Measurements from ENCODE around the gene CACNA2D3.

Gene CACNA2D3

GRCh38 chr3:54217828-54218227 lies 95.5 kb downstream of the CACNA2D3 start:
- no peak for DNase-seq (ENCODE audit: low read depth)

GRCh38 chr3:54222316-54222715 lies 100.0 kb downstream of the CACNA2D3 start:
- no peak for DNase-seq (ENCODE audit: low read depth)

- no peak for DNase-seq (ENCODE audit: low read depth)
Observed at GRCh38 chr3:54223063-54223462, 100.7 kb downstream of the CACNA2D3 start.

GRCh38 chr3:54225841-54226528 lies 103.6 kb downstream of the CACNA2D3 start:
- peak; percentile 32 for DNase-seq (ENCODE audit: low read depth)

- DNase-seq (ENCODE audit: low read depth) = no peak
Observed at GRCh38 chr3:54228806-54229205, 106.5 kb downstream of the CACNA2D3 start.

GRCh38 chr3:54232618-54233017 lies 110.3 kb downstream of the CACNA2D3 start:
- no peak for DNase-seq (ENCODE audit: low read depth)

DNA sequence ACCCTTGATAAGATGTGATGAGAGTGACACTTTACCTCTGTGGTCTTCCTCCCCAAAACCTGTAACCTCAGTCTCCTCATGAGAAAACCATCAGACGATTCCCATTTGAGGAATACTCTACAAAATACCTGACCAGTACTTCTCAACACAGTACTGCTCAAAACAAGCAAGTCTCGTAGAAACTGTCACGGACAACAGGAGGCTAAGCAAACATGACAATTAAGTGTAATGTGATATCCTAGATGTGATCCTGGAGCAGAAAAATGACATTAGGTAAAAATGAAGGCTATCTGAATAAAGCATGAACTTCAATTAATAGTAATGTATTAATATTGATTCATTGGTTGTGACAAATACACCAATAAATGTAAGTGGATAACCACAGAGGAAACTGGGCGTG lies 113.6 kb downstream of the CACNA2D3 start:
- DNase-seq (ENCODE audit: low read depth) = no peak

DNA sequence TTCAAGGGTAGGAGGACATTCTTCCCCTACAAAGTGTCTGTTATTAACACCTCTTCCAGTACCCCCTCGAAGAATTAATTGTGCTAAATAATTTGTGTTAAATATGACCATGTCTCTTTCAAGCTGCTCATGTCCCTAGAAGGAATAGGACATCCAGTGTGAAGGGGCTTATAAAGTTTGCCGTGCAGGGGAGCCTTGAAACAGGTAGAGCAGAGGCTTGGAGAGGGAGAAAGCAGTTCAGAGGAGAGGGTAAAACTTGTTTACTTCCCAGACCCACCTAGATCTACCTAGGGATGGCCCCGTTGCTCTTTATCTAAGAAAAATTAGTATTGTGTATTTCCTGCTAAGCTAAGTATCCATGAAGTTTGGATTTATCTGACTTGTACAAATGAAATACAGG lies 114.8 kb downstream of the CACNA2D3 start:
- DNase-seq (ENCODE audit: low read depth) = no peak

- DNase-seq (ENCODE audit: low read depth) = no peak
Observed at GRCh38 chr3:54237788-54238502, 115.6 kb downstream of the CACNA2D3 start.

DNA sequence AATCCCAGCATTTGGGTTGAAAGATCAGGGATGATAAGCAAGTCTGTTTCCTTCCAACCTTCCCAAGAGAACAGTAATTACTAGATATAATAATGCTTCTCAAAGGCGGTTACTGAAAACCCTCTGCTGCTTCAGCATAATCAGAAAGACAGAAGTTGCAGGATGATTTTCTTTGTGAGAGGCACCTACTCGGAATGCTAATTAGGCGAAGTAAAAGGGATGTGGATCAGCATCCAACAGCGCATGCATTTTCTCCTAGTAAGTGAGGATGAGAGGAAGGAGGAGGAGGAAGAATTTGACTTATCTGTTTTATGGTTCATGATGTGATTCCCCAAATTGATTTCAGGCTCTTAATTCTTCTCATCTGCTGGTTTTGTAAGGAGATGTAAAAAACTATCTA lies 118.0 kb downstream of the CACNA2D3 start:
- no peak for DNase-seq (ENCODE audit: low read depth)

- DNase-seq (ENCODE audit: low read depth) = peak; percentile 60
Observed at GRCh38 chr3:54243056-54243931, 120.9 kb downstream of the CACNA2D3 start.

DNA sequence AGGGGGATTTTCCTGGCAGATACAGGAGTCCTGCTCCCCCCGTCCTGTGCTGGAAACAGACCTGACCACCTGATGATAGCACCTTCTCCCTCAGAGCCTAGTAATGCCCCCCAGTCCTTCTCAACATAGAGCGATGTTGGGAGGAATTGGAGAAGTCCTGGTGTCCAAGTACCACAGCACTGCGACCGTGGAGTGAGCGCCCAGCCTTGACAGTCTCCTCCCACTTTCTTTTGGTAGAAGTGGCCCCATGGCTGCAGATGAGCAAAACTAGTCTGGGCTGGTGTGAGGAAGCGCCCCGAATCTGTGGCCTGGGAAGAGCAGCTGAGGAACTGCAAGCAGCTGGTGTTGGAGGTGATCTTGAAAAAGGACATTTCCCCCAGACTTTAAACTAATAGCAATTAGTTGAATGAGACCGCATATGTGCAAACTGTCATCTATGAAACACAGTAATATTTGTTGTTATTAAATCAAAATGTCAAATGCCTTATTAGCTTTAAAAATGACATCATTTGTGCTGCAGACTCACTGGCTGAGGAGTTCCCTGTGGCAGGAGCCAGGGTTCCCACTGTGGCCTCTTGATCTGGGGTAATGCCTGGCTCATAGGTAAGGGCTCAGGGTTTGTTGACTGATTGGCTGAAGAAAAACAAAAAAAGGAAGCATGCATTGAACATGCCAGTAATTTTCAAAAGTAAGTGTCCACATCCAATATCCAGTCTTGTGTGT lies 121.8 kb downstream of the CACNA2D3 start:
- DNase-seq (ENCODE audit: low read depth) = no peak

DNA sequence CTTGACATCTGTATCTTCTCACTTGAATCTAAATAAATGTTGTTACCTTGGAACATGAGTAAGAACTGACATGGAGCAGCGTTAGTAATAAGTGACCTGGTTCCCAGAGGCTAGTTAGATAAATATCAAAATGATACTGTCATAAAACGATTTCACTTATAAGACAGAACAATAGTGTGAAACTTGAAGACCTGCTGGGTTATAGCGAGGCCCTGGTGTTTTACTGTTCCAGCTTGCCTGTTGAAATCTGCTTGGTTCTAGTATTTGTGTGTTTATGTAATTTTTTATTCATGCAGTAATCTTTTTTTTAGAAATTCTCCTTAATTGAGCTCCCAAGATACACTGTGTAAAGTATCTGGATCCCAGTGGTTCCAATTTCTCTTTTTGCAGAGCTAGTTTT lies 129.4 kb downstream of the CACNA2D3 start:
- DNase-seq (ENCODE audit: low read depth) = no peak

- DNase-seq (ENCODE audit: low read depth) = no peak
Observed at GRCh38 chr3:54257125-54257720, 134.9 kb downstream of the CACNA2D3 start.

DNA sequence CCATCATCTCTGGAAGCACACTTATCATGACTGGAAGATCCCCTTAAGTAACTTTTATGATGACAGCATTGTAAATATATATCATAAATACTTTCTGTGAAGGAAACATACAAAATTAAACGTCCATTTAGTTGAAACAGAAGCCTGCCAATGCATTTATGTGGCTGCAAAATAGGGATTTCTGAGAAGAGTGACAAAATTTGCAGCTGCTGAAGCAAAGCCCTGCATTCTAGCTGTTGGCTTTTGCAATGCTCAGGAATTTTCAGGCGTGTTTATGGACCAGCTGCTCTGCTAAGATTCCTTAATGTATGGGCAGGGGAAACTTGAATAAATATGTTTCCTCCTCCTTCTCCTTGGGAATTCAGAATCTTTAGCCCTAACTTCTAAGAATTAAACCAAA lies 137.3 kb downstream of the CACNA2D3 start:
- DNase-seq (ENCODE audit: low read depth) = no peak

DNA sequence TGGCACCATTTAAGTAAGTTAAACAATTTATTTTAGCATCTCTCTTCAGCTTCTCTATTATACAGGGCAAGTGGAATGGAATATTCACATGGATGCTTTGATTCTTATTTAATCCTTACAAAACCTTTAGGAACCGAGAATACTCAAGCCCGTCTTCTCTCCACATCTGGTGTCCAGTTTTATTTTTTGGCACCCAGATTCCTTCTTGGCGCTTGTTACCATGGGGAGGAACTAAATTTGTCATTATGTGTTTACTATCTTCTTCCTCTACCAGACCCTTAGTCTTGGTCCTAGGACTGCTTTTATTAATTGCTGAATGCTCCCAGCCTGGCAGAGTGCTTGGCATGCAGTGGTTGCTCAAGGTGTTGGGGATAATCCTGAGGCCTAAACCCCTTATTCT lies 138.8 kb downstream of the CACNA2D3 start:
- DNase-seq (ENCODE audit: low read depth) = peak; percentile 7

DNA sequence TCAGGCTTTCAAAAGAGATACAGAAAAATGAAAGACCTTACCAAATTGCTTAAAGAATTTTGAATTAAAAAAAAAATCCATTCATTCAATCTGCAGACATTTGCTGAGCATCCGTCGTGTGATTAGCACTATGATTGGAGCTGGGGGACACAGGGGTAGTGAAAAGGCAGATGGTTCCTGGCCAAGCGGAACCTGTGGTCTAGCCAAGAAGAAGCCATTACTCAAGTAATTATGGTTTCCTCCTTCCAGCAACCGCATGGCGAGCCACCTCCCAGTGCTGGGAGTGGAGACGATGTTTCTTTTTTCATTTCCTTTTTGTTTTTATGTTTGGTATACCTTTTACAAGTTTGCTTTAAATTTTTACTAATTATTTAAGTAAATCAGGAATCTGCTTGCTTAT lies 140.2 kb downstream of the CACNA2D3 start:
- no peak for DNase-seq (ENCODE audit: low read depth)

DNA sequence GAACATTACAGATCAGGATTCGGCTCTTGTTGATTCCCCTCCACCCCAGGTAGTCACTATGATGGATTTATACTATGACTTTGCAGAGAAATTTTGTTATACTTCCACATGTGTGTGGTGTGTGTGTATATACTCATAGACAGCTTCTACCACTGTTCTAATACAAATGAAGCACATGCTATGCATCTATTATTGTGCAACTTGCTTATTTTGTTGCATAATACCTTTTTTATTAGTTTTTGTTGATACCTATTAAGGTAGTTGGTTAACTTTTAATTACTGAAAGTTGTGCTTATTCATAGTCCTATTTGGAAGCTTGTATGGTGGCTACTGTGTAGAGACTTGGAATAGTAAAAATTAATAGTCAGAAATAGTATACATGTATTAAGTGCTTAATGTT lies 140.6 kb downstream of the CACNA2D3 start:
- no peak for DNase-seq (ENCODE audit: low read depth)

- no peak for DNase-seq (ENCODE audit: low read depth)
Observed at GRCh38 chr3:54264050-54264449, 141.7 kb downstream of the CACNA2D3 start.

DNA sequence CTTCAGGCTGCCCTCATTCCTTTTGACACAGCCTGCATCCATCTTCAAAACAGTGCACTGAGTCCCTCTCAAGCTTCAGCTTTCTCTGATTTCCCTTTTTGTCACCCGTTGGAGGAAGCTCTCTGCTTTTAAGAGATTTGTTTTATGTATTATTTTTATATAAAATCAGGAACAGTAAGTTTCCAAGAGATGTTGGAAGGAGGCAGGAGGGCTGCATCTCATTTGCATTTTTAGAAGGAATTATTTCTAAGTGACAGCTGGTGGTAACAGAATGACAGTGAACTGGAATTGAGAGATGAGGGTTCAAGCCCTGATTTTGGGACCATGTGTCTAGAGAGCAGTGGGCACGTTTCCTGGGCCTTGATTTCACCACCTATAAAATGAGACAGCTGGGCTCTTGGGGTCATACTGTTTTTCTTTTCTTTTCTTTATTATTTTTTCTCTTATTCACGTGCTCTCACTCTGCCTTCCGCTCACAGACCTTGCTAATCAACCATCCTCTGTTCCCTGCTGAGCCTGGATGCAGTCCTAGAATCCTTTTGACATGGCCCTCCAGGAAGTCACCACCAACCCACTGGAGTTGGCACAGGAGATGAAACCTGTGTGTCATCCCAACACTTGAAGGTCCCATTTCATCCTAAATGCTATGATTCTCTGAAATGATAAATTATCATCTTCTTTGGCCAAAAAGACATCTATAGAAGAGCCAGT lies 148.6 kb downstream of the CACNA2D3 start:
- DNase-seq (ENCODE audit: low read depth) = no peak

DNA sequence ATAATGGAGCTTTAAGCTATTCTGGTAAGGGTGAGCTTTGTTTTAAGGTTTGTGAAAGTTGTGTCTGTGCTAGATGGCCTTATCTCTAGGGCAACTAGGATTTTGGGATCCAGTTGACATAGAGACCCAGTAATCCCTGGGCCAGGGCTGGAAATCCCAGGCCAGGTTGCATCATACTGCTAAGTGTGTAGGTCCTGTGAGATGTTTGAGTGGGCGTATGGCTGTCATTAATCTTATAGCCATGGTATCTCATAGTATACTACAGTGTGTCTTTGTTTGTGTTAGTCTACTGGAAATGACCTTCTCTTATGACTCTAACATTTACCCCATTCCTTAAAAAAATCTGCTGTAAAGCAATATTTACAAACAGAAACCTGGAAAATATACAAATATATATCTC lies 151.4 kb downstream of the CACNA2D3 start:
- DNase-seq (ENCODE audit: low read depth) = no peak

Data from fibroblast of gingiva (primary cell).